Measurements from ENCODE around the gene RGS9.

- no peak for TF ChIP-seq CTCF (IDR thresholded peaks at IDR 0.05; ENCODE audit: low read depth, low read length, missing input control)
- no peak for TF ChIP-seq ATF3 (IDR thresholded peaks at IDR 0.05)
- no peak for TF ChIP-seq RAD21 (IDR thresholded peaks at IDR 0.05)
Measured at GRCh38 chr17:65249774-65250173, 112.6 kb downstream of the RGS9 start.

Data from liver (tissue), 3 donors.